Erythroblast (primary cell): ENCODE measurements around the gene DLG2.

Experiments used
- GATA1 ChIP-seq: IDR thresholded peaks from 2 replicates; pipeline ENCODE4 v1.6.1; 2011; ENCODE audit warnings: low read depth, mild to moderate bottlenecking, control low read depth, low read length, moderate library complexity
- POLR2A ChIP-seq: IDR thresholded peaks from 2 replicates; pipeline ENCODE4 v1.6.1; 2011; ENCODE audit warnings: mild to moderate bottlenecking, low read length

GRCh38 chr11:83583757-83584366 lies 2043.3 kb downstream of the DLG2 start:
- TF ChIP-seq POLR2A (no peak), GATA1 (no peak)
